ENCODE measurements around the gene UTP3. TPM values are rescaled to one million over a fixed set of nuclear protein-coding genes. Genes with fewer than 3 reads are reported as not detected.

Gene UTP3
- total and polyA plus RNA-seq, 2 donors (not counting 3 experiments of a cell fraction or from before 2014, with no cell fraction given), result 8.7 to 32.8 TPM

GRCh38 chr4:70706044-70706461, 17.7 kb downstream of the UTP3 start:
- H3K9ac ChIP-seq (replicated peaks; ENCODE audit: extremely low read depth, insufficient read depth, low read length), result peak overlapping the region; percentile 86
- BruUV-seq (replicated peaks), result no TSS peak
- H3K4me3 ChIP-seq (replicated peaks in 1 of 3; ENCODE audit: insufficient read depth in 1 of 3, low read depth in 1 of 3, low read length in 3 of 3), result peak overlapping the region; percentile 73 to 93 (median 89)
- FAIRE-seq, result no peak
- H3K27me3 ChIP-seq (ENCODE audit: control insufficient read depth in 2 of 2, insufficient read depth in 2 of 2, low read length in 2 of 2), result no peaks in the 10 kb centered on the region
- H3K4me2 ChIP-seq (ENCODE audit: insufficient read depth, low read length), result peak overlapping the region; percentile 95
- peaks cover 3% of the 10 kb centered on the region for H3K9me1 ChIP-seq (replicated peaks; ENCODE audit: control insufficient read depth, extremely low read depth, insufficient read depth, low read length)
- TF ChIP-seq POLR2A (IDR thresholded peaks at IDR 0.05; ENCODE audit: low read depth, low read length), result no peak
- no peak for TF ChIP-seq EZH2 (IDR thresholded peaks at IDR 0.05; ENCODE audit: borderline replicate concordance, low read depth, low read length, severe bottlenecking)
- TF ChIP-seq POLR2AphosphoS5 (IDR thresholded peaks at IDR 0.05; ENCODE audit: insufficient read depth, low read depth, low read length), result no peak
- no peak for TF ChIP-seq JUN (IDR thresholded peaks at IDR 0.05; ENCODE audit: borderline replicate concordance, insufficient read depth, insufficient read length, low read depth)
- CTCF ChIA-PET, result interaction anchor here (0.7 to 4.2 kb wide), 7 partner anchors 9 to 304 kb away, joined by 3 to 25 read pairs (median 4); partner anchors contain the start of gene RUFY3
- POLR2A ChIA-PET, result interaction anchor here (0.9 to 1.3 kb wide), 2 partner anchors 29 to 196 kb away, joined by 3 read pairs; partner anchors contain the start of gene MOB1B
- dilution Hi-C loops (cut with MboI; ENCODE audit: extremely low pct_ligation_motif_present, low sequenced_read_pairs) (no loop called here), intact Hi-C loops (cut with micrococcal nuclease) (loop anchor here (1.0 to 5.0 kb wide), 2 partner anchors 71 to 105 kb away; no protein-coding TSS in a partner anchor)
- no peak for DNase-seq (ENCODE audit: low read depth, low spot score)
- H3K9me3 ChIP-seq (replicated peaks; ENCODE audit: control insufficient read depth, insufficient read depth, low read length), result no peaks in the 10 kb centered on the region
- H3K79me2 ChIP-seq (ENCODE audit: control insufficient read depth, insufficient read depth, low read length), result peaks cover 39% of the 10 kb centered on the region
- H3K36me3 ChIP-seq (ENCODE audit: control insufficient read depth in 2 of 2, extremely low read depth in 1 of 2, insufficient read depth in 2 of 2, low read length in 2 of 2), result no peaks in the 10 kb centered on the region
- H3K27ac ChIP-seq (ENCODE audit: insufficient read depth, low read depth, low read length), result peak overlapping the region; percentile 85
- H3K4me1 ChIP-seq (ENCODE audit: control insufficient read depth, extremely low read depth, insufficient read depth, low read length), result peaks cover 20% of the 10 kb centered on the region
- H4K20me1 ChIP-seq (replicated peaks; ENCODE audit: control insufficient read depth, extremely low read depth, insufficient read depth, low read length), result no peaks in the 10 kb centered on the region
- H2AFZ ChIP-seq (ENCODE audit: low read depth, low read length), result peak overlapping the region; percentile 100

- no TSS peak for BruUV-seq (replicated peaks)
- dilution Hi-C loops (cut with MboI; ENCODE audit: extremely low pct_ligation_motif_present, low sequenced_read_pairs) (no loop called here), intact Hi-C loops (cut with micrococcal nuclease) (loop anchor here (1.0 to 5.0 kb wide), 2 partner anchors 71 to 105 kb away; no protein-coding TSS in a partner anchor)
- peak overlapping the region; percentile 86 for H3K9ac ChIP-seq (replicated peaks; ENCODE audit: extremely low read depth, insufficient read depth, low read length)
- peaks cover 23% of the 10 kb centered on the region for H3K4me1 ChIP-seq (ENCODE audit: control insufficient read depth, extremely low read depth, insufficient read depth, low read length)
- DNase-seq (ENCODE audit: low read depth, low spot score) (peak; percentile 36), FAIRE-seq (no peak)
- POLR2A ChIA-PET, result interaction anchor here (0.9 kb wide), 1 partner anchor 28 kb away, joined by 3 read pairs; no protein-coding TSS in a partner anchor
- H3K36me3 ChIP-seq (ENCODE audit: control insufficient read depth in 2 of 2, extremely low read depth in 1 of 2, insufficient read depth in 2 of 2, low read length in 2 of 2), result no peaks in the 10 kb centered on the region
- H3K27ac ChIP-seq (ENCODE audit: insufficient read depth, low read depth, low read length), result no peak overlapping the region
- peak overlapping the region in 1 of 3 experiments; percentile 89 for H3K4me3 ChIP-seq (replicated peaks in 1 of 3; ENCODE audit: insufficient read depth in 1 of 3, low read depth in 1 of 3, low read length in 3 of 3)
- H3K79me2 ChIP-seq (ENCODE audit: control insufficient read depth, insufficient read depth, low read length), result peaks cover 39% of the 10 kb centered on the region
- peaks cover 3% of the 10 kb centered on the region for H3K9me1 ChIP-seq (replicated peaks; ENCODE audit: control insufficient read depth, extremely low read depth, insufficient read depth, low read length)
- TF ChIP-seq, protein P1, sequence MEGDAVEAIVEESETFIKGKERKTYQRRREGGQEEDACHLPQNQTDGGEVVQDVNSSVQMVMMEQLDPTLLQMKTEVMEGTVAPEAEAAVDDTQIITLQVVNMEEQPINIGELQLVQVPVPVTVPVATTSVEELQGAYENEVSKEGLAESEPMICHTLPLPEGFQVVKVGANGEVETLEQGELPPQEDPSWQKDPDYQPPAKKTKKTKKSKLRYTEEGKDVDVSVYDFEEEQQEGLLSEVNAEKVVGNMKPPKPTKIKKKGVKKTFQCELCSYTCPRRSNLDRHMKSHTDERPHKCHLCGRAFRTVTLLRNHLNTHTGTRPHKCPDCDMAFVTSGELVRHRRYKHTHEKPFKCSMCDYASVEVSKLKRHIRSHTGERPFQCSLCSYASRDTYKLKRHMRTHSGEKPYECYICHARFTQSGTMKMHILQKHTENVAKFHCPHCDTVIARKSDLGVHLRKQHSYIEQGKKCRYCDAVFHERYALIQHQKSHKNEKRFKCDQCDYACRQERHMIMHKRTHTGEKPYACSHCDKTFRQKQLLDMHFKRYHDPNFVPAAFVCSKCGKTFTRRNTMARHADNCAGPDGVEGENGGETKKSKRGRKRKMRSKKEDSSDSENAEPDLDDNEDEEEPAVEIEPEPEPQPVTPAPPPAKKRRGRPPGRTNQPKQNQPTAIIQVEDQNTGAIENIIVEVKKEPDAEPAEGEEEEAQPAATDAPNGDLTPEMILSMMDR (IDR thresholded peaks at IDR 0.05; ENCODE audit: extremely low read depth in 1 of 2, insufficient read depth in 1 of 2, low read depth in 1 of 2, low read length in 2 of 2), result no peak
- TF ChIP-seq EZH2 (IDR thresholded peaks at IDR 0.05; ENCODE audit: borderline replicate concordance, low read depth, low read length, severe bottlenecking), result no peak
- no peak for TF ChIP-seq MYC (IDR thresholded peaks at IDR 0.05; ENCODE audit: low read depth, low read length)
- TF ChIP-seq POLR2A (IDR thresholded peaks at IDR 0.05; ENCODE audit: low read depth, low read length), result no peak
- no peak for TF ChIP-seq JUN (IDR thresholded peaks at IDR 0.05; ENCODE audit: borderline replicate concordance, insufficient read depth, insufficient read length, low read depth)
- TF ChIP-seq GATA2 (IDR thresholded peaks at IDR 0.05; ENCODE audit: insufficient read depth, insufficient read length, low read depth, low read length), result peak; percentile 38
- CTCF ChIA-PET, result interaction anchor here (0.7 to 4.2 kb wide), 7 partner anchors 9 to 303 kb away, joined by 3 to 25 read pairs (median 4); partner anchors contain the start of gene RUFY3
- no peaks in the 10 kb centered on the region for H3K9me3 ChIP-seq (replicated peaks; ENCODE audit: control insufficient read depth, insufficient read depth, low read length)
- peak overlapping the region; percentile 95 for H3K4me2 ChIP-seq (ENCODE audit: insufficient read depth, low read length)
- peak overlapping the region; percentile 12 for H2AFZ ChIP-seq (ENCODE audit: low read depth, low read length)
- no peaks in the 10 kb centered on the region for H3K27me3 ChIP-seq (ENCODE audit: control insufficient read depth in 2 of 2, insufficient read depth in 2 of 2, low read length in 2 of 2)
- no peaks in the 10 kb centered on the region for H4K20me1 ChIP-seq (replicated peaks; ENCODE audit: control insufficient read depth, extremely low read depth, insufficient read depth, low read length)
Measured at GRCh38 chr4:70706516-70706915, 18.2 kb downstream of the UTP3 start.

Data from endothelial cell of umbilical vein (primary cell).